ENCODE results near the gene GABBR2. TPM values are rescaled to one million over a fixed set of nuclear protein-coding genes. Genes with fewer than 3 reads are reported as not detected.
"Not testable (repeated sequence)": the region's sequence is repeated elsewhere in the genome, so short reads cannot be mapped to it uniquely, and the experiment has no call there.

The GABBR2 gene
- total RNA-seq, 1 donor from 2014 or later: not detected

DNA sequence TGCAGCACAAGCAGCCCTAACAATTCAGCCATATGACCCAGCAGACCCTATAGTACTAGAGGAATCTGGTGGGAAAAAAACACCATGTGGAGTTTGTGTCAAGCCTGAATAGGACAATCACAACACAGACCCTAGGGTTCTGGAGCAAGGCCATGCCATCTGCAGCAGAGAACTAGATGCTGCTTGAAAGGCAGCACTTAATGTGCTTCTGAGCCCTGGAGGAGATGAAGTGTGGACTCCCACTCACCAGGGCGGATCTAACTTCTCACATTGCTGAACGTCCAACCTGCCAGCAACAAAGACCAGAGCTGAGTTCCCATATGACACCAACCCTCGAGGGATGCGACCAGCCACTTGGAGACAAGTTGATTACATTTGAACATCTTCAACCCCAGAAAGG, 43.2 kb downstream of the GABBR2 start:
- no peak for DNase-seq (ENCODE audit: low read depth)
- peak; percentile 64 for FAIRE-seq
- no peak overlapping the region for H3K4me3 ChIP-seq (ENCODE audit: low read depth, low read length)

DNA sequence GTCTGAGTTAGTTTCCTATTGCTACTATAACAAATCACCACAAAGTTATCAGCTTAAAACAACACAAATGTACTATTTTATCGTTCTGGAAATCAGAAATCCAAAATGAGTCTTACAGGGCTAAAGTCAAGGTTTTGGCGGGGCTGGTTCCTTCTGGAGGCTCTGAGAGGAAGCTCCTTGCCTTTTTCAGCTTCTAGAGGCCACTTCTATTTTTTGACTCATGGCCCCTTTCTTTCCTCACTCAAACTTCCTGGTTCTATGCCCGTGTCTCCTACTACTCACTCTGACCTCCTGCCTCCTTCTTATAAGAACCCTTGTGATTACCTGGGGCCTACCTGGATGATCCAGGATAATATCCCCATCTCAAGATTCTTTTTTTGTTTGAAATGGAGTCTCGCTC, 48.2 kb downstream of the GABBR2 start:
- FAIRE-seq: no peak
- Histone ChIP-seq H3K27me3 (ENCODE audit: control insufficient read depth, insufficient read depth, low read length) (no peaks in the 10 kb centered on the region), H3K4me3 (ENCODE audit: low read depth, low read length) (no peak overlapping the region), H3K36me3 (ENCODE audit: control insufficient read depth, insufficient read depth, low read length) (no peaks in the 10 kb centered on the region)
- no peak for DNase-seq (ENCODE audit: low read depth)
- TF ChIP-seq, protein P1, sequence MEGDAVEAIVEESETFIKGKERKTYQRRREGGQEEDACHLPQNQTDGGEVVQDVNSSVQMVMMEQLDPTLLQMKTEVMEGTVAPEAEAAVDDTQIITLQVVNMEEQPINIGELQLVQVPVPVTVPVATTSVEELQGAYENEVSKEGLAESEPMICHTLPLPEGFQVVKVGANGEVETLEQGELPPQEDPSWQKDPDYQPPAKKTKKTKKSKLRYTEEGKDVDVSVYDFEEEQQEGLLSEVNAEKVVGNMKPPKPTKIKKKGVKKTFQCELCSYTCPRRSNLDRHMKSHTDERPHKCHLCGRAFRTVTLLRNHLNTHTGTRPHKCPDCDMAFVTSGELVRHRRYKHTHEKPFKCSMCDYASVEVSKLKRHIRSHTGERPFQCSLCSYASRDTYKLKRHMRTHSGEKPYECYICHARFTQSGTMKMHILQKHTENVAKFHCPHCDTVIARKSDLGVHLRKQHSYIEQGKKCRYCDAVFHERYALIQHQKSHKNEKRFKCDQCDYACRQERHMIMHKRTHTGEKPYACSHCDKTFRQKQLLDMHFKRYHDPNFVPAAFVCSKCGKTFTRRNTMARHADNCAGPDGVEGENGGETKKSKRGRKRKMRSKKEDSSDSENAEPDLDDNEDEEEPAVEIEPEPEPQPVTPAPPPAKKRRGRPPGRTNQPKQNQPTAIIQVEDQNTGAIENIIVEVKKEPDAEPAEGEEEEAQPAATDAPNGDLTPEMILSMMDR (IDR thresholded peaks at IDR 0.05; ENCODE audit: insufficient read depth, low read length, severe bottlenecking): no peak

More for the DNA sequence above, 43.2 kb downstream of the GABBR2 start:
- H3K36me3 ChIP-seq (ENCODE audit: control insufficient read depth, insufficient read depth, low read length): no peaks in the 10 kb centered on the region
- TF ChIP-seq, protein P1 (IDR thresholded peaks at IDR 0.05; ENCODE audit: insufficient read depth, low read length, severe bottlenecking): no peak
- H3K27me3 ChIP-seq (ENCODE audit: control insufficient read depth, insufficient read depth, low read length): no peaks in the 10 kb centered on the region

DNA sequence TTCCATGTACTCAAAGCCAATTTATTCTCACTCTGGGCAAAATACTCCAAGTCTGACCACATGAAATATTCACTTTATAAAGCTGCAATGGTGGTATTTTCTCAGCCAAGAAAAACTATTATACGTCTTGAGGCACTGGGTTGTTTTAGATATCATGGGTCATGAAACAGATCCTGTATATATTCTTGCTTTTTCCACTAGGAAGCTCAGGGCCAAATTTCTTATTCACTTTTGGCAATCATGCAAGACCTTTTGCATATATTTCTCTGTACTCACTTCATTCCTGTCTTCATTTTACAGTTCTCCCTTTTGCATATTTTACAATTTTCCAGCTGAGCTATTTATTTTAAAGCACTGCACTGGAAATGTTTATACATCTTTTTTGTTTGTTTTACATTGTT, 49.8 kb downstream of the GABBR2 start:
- H3K4me3 ChIP-seq (ENCODE audit: low read depth, low read length): no peak overlapping the region
- FAIRE-seq: no peak
- TF ChIP-seq, protein P1 (IDR thresholded peaks at IDR 0.05; ENCODE audit: insufficient read depth, low read length, severe bottlenecking): no peak
- H3K36me3 ChIP-seq (ENCODE audit: control insufficient read depth, insufficient read depth, low read length): no peaks in the 10 kb centered on the region
- no peaks in the 10 kb centered on the region for H3K27me3 ChIP-seq (ENCODE audit: control insufficient read depth, insufficient read depth, low read length)
- no peak for DNase-seq (ENCODE audit: low read depth)

DNA sequence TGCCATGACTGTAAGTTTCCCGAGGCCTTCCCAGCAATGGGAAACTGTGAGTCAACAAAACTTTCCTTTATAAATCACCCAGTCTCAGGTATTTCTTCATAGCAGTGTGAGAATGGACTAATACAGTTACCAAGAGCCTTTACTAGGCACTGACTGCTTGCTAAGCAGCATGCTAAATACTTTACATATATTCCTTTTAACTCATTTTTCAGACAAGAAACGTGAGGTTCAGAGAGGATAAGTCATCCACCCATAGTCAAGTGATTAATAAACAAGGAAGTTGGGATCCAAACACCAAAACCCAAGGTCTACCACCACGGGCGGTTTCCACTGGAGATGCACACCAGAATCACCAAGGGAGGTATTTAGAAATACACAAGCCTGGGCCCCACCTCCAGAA, 50.8 kb downstream of the GABBR2 start:
- Histone ChIP-seq H3K36me3 (ENCODE audit: control insufficient read depth, insufficient read depth, low read length) (no peaks in the 10 kb centered on the region), H3K27me3 (ENCODE audit: control insufficient read depth, insufficient read depth, low read length) (no peaks in the 10 kb centered on the region), H3K4me3 (ENCODE audit: low read depth, low read length) (no peak overlapping the region)
- FAIRE-seq: no peak
- peak; percentile 85 for DNase-seq (ENCODE audit: low read depth)
- TF ChIP-seq, protein P1 (IDR thresholded peaks at IDR 0.05; ENCODE audit: insufficient read depth, low read length, severe bottlenecking): no peak

DNA sequence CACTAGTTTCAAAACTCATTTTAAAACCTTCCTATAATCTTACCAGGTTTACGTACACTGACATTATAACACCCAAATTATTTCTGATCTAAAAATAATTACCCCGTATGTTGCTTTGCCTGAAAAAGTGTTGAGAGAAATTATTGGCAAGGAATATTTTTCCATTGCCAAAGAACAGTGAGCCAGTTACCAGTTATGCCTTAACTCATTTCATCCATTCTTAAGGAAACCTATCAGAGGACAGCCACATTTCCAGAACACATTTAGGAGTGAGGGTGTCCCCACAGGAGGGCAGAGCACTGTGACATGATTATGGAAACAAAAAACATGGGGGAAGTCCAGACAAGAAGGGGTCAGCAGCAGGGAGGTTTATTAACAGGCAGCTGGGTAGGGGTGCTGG, 52.2 kb downstream of the GABBR2 start:
- TF ChIP-seq, protein P1 (IDR thresholded peaks at IDR 0.05; ENCODE audit: insufficient read depth, low read length, severe bottlenecking): no peak
- Histone ChIP-seq H3K27me3 (ENCODE audit: control insufficient read depth, insufficient read depth, low read length) (no peaks in the 10 kb centered on the region), H3K36me3 (ENCODE audit: control insufficient read depth, insufficient read depth, low read length) (no peaks in the 10 kb centered on the region), H3K4me3 (ENCODE audit: low read depth, low read length) (no peak overlapping the region)
- DNase-seq (ENCODE audit: low read depth) (no peak), FAIRE-seq (no peak)

DNA sequence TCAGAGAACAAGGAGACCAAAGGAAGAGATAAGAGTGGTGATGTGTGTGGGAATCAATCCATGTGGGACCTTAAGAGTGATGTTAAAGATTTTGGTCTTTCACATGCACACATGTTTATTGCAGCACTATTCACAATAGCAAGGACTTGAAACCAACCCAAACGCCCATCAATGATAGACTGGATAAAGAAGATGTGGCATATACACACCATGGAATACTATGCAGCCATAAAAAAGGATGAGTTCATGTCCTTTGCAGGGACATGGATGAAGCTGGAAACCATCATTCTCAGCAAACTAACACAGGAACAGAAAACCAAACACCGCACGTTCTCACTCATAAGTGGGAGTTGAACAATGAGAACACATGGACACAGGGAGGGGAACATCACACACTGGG, 53.3 kb downstream of the GABBR2 start:
- not testable (repeated sequence) for H3K36me3 ChIP-seq (ENCODE audit: control insufficient read depth, insufficient read depth, low read length); DNase-seq (ENCODE audit: low read depth); H3K4me3 ChIP-seq (ENCODE audit: low read depth, low read length); FAIRE-seq; H3K27me3 ChIP-seq (ENCODE audit: control insufficient read depth, insufficient read depth, low read length)

Measured in bronchial epithelial cell (primary cell).